Measurements from ENCODE around the gene USH1C. TPM values are rescaled to one million over a fixed set of nuclear protein-coding genes. Genes with fewer than 3 reads are reported as not detected.

USH1C gene
- total RNA-seq, 2 donors from 2014 or later = not detected

DNA sequence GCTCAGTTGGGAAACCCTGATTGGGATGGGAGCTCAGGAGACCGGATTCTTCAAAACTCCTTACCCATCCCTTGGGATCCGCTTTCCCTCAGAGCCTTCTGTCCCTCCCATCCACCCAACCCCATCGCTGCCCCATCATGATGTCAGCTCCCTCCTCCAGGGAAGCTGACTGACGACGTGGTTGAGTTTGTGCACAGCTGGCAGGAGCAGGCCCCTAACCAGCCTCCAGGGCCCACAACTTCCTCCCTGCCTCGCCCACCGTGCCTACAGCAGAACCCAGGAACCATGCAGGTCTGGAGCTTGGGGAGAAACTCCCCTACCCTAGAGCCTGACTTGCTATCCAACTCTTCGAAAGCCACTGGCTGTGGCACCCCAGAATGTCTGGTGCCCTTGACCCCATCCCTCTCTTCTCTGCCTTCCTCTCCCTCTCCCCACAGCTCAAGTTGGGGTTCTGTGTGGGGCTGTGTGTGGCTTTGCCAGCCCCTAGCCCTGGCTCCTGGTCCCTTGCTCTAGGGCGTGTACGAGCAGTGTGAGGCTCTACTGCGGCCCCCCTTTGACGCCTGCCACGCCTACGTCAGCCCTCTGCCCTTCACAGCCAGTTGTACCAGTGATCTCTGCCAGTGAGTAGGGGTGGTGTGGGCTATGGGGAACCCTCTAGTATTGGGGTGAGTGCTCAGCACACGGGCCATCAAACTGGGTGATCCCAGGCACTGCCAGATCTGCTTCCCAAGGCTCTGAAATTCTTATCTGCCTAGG lies 14.0 kb upstream of the USH1C start:
- intact Hi-C loops (cut with DNase I) = no loop called here
- Histone ChIP-seq H3K36me3 (no peaks in the 10 kb centered on the region), H3K9me3 (no peaks in the 10 kb centered on the region), H3K27ac (no peak overlapping the region), H3K4me1 (replicated peaks) (no peaks in the 10 kb centered on the region), H3K4me3 (no peak overlapping the region), H3K27me3 (replicated peaks; ENCODE audit: insufficient read depth) (no peaks in the 10 kb centered on the region)
- WGBS = 81% methylated on average over 15 of the region's 15 CpGs
- no peak for DNase-seq (ENCODE audit: low spot score)
- TF ChIP-seq POLR2AphosphoS5 (IDR thresholded peaks at IDR 0.05) (no peak), POLR2A (IDR thresholded peaks at IDR 0.05) (no peak)
- TF ChIP-seq, protein P1, sequence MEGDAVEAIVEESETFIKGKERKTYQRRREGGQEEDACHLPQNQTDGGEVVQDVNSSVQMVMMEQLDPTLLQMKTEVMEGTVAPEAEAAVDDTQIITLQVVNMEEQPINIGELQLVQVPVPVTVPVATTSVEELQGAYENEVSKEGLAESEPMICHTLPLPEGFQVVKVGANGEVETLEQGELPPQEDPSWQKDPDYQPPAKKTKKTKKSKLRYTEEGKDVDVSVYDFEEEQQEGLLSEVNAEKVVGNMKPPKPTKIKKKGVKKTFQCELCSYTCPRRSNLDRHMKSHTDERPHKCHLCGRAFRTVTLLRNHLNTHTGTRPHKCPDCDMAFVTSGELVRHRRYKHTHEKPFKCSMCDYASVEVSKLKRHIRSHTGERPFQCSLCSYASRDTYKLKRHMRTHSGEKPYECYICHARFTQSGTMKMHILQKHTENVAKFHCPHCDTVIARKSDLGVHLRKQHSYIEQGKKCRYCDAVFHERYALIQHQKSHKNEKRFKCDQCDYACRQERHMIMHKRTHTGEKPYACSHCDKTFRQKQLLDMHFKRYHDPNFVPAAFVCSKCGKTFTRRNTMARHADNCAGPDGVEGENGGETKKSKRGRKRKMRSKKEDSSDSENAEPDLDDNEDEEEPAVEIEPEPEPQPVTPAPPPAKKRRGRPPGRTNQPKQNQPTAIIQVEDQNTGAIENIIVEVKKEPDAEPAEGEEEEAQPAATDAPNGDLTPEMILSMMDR (IDR thresholded peaks at IDR 0.05) = no peak

DNA sequence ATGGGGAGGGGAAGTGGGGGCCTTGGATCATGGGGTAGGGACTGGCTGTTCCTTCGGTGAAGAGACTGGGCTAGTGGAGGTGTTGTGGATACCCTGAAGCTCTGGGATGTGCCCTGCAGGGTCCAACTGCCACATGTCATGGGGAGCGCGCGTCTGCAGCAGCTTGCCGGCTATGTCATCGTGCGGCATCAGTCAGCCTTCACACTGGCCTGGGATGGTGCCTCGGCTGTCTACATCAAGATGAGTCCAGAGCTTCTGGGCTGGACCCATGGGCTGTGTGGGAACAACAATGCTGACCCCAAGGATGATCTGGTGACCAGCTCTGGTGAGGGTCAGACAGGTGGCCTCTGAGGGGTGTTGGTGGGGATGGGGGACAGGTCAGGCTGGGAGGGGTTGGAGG lies 12.8 kb upstream of the USH1C start:
- no peaks in the 10 kb centered on the region for H3K4me1 ChIP-seq (replicated peaks)
- TF ChIP-seq, protein P1 (IDR thresholded peaks at IDR 0.05) = no peak
- no peak for TF ChIP-seq POLR2A (IDR thresholded peaks at IDR 0.05)
- no peak for TF ChIP-seq POLR2AphosphoS5 (IDR thresholded peaks at IDR 0.05)
- H3K36me3 ChIP-seq = no peaks in the 10 kb centered on the region
- no peak for DNase-seq (ENCODE audit: low spot score)
- intact Hi-C loops (cut with DNase I) = no loop called here
- 82% methylated on average over 8 of the region's 8 CpGs for WGBS
- no peak overlapping the region for H3K4me3 ChIP-seq
- H3K27ac ChIP-seq = no peak overlapping the region
- H3K27me3 ChIP-seq (replicated peaks; ENCODE audit: insufficient read depth) = no peaks in the 10 kb centered on the region
- H3K9me3 ChIP-seq = no peaks in the 10 kb centered on the region

DNA sequence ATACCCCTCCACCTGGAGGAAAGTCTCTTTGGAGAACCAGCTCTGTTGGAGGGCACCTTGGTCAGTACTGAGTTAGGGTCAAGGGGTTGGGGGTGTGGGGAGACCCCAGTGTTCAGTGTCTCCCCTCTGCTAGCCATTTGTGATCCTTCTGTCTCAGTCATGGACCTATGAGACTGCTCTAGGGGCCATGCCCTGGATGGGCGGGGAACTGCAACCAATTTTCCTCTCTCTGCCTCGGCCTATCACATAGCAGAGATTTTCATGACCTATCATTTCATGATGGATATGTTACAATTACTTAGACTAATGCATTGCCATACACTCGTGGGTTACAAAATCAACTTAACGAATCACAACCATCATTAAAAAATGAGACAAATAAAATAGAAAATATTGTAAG lies 10.3 kb upstream of the USH1C start:
- no peak for DNase-seq (ENCODE audit: low spot score)
- Histone ChIP-seq H3K27ac (no peak overlapping the region), H3K4me1 (replicated peaks) (no peaks in the 10 kb centered on the region), H3K9me3 (no peaks in the 10 kb centered on the region), H3K4me3 (no peak overlapping the region), H3K36me3 (no peaks in the 10 kb centered on the region), H3K27me3 (replicated peaks; ENCODE audit: insufficient read depth) (no peaks in the 10 kb centered on the region)
- intact Hi-C loops (cut with DNase I) = no loop called here
- 89% methylated on average over 4 of the region's 4 CpGs for WGBS
- TF ChIP-seq POLR2AphosphoS5 (IDR thresholded peaks at IDR 0.05) = no peak
- TF ChIP-seq, protein P1 (IDR thresholded peaks at IDR 0.05) = no peak
- no peak for TF ChIP-seq POLR2A (IDR thresholded peaks at IDR 0.05)

DNA sequence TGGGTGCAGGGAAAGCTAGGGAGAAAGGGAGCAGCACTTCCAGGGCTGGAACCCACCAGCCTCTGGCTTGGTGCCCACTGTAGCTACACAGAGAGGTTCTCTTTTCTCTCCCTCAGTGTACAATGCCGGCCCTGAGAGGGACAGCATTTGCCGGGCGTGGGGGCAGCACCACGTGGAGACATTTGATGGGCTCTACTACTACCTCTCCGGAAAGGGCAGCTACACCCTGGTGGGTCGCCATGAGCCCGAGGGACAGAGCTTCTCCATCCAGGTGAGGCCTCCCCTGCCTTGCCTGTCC lies 9.0 kb upstream of the USH1C start:
- intact Hi-C loops (cut with DNase I) = no loop called here
- no peaks in the 10 kb centered on the region for H3K4me1 ChIP-seq (replicated peaks)
- H3K9me3 ChIP-seq = no peaks in the 10 kb centered on the region
- H3K27me3 ChIP-seq (replicated peaks; ENCODE audit: insufficient read depth) = no peaks in the 10 kb centered on the region
- DNase-seq (ENCODE audit: low spot score) = no peak
- TF ChIP-seq, protein P1 (IDR thresholded peaks at IDR 0.05) = no peak
- TF ChIP-seq POLR2A (IDR thresholded peaks at IDR 0.05) = no peak
- no peak for TF ChIP-seq POLR2AphosphoS5 (IDR thresholded peaks at IDR 0.05)
- no peaks in the 10 kb centered on the region for H3K36me3 ChIP-seq
- 76% methylated on average over 7 of the region's 7 CpGs for WGBS
- H3K4me3 ChIP-seq = no peak overlapping the region
- no peak overlapping the region for H3K27ac ChIP-seq

All from prostate gland (tissue), 2 donors.